Astrocyte (in vitro differentiated cells and primary cell): ENCODE results near the gene BCL11B. TPM values are rescaled to one million over a fixed set of nuclear protein-coding genes. Genes with fewer than 3 reads are reported as not detected.

Experiments
- DNase-seq: peaks from one replicate; pipeline ENCODE4 v3.0.0-alpha.2; 2010; ENCODE audit warnings: low read depth
- FAIRE-seq: peaks from 2 replicates; lab custom pipeline; 2011; peaks lifted over from hg19 to GRCh38; lab: Jason Lieb, UNC
- H2AFZ ChIP-seq: 2 replicates; pipeline ENCODE4 v1.6.0; 2012; ENCODE audit warnings: low read depth, low read length, inconsistent platforms
- H3K27ac ChIP-seq: 2 replicates; pipeline ENCODE4 v1.5.1; 2011; ENCODE audit warnings: low read depth, low read length, inconsistent platforms
- H3K27me3 ChIP-seq: 2 replicates; pipeline ENCODE4 v1.6.0; 2011; ENCODE audit warnings: low read length, inconsistent platforms; ENCODE audit not compliant: insufficient read depth
- H3K36me3 ChIP-seq: 2 replicates; pipeline ENCODE4 v1.5.1; 2011; ENCODE audit warnings: low read length, inconsistent platforms; ENCODE audit not compliant: insufficient read depth
- H3K4me1 ChIP-seq: 2 replicates; pipeline ENCODE4 v1.5.1; 2011; ENCODE audit warnings: low read length, inconsistent platforms; ENCODE audit not compliant: insufficient read depth
- H3K4me2 ChIP-seq: 2 replicates; pipeline ENCODE4 v1.6.0; 2012; ENCODE audit warnings: low read length, inconsistent platforms
- H3K4me3 ChIP-seq: 2 replicates; pipeline ENCODE4 v1.5.1; 2011; ENCODE audit warnings: low read depth, mild to moderate bottlenecking, low read length, inconsistent platforms; ENCODE audit not compliant: insufficient read depth
- H3K79me2 ChIP-seq: 2 replicates; pipeline ENCODE4 v1.6.0; 2012; ENCODE audit warnings: mild to moderate bottlenecking, low read length, inconsistent platforms; ENCODE audit not compliant: insufficient read depth
- H3K9ac ChIP-seq: 2 replicates; pipeline ENCODE4 v1.6.0; 2012; ENCODE audit warnings: mild to moderate bottlenecking, low read length, inconsistent platforms
- H3K9me3 ChIP-seq: 2 replicates; pipeline ENCODE4 v1.5.1; 2012; ENCODE audit warnings: low read depth, mild to moderate bottlenecking, low read length, inconsistent platforms; ENCODE audit not compliant: insufficient read depth
- H4K20me1 ChIP-seq: 2 replicates; pipeline ENCODE4 v1.6.0; 2012; ENCODE audit warnings: low read length, inconsistent platforms; ENCODE audit not compliant: insufficient read depth
- H3K27ac Mint-ChIP-seq: one replicate; pipeline ENCODE4 v1.8.0; 2021; ENCODE audit warnings: mild to moderate bottlenecking, mixed read lengths; ENCODE audit not compliant: unreplicated experiment
- H3K27me3 Mint-ChIP-seq: one replicate; pipeline ENCODE4 v1.8.0; 2021; ENCODE audit warnings: low read depth, mixed read lengths; ENCODE audit not compliant: unreplicated experiment
- H3K36me3 Mint-ChIP-seq: one replicate; pipeline ENCODE4 v1.8.0; 2021; ENCODE audit warnings: low read depth, mixed read lengths; ENCODE audit not compliant: unreplicated experiment
- H3K4me1 Mint-ChIP-seq: one replicate; pipeline ENCODE4 v1.8.0; 2021; ENCODE audit warnings: low read depth, mixed read lengths; ENCODE audit not compliant: unreplicated experiment
- H3K4me3 Mint-ChIP-seq: one replicate; pipeline ENCODE4 v1.8.0; 2021; ENCODE audit warnings: mild to moderate bottlenecking, moderate library complexity, mixed read lengths; ENCODE audit not compliant: unreplicated experiment
- H3K9me3 Mint-ChIP-seq: one replicate; pipeline ENCODE4 v1.8.0; 2021; ENCODE audit warnings: mild to moderate bottlenecking, mixed read lengths; ENCODE audit not compliant: unreplicated experiment
- EZH2 ChIP-seq: IDR thresholded peaks from 2 replicates; pipeline ENCODE4 v1.6.1; 2012; ENCODE audit warnings: mild to moderate bottlenecking, low read length, inconsistent platforms; ENCODE audit not compliant: insufficient read depth
- total RNA-seq: library from RNA; stranded (reverse); gene quantifications from 2 replicates; pipeline ENCODE4 v1.2.1, GENCODE V29; 2021
- TF ChIP-seq, protein P1 (sequence below): IDR thresholded peaks from 2 replicates; pipeline ENCODE4 v1.5.1; 2011; ENCODE audit warnings: low read depth, mild to moderate bottlenecking, inconsistent platforms, low read length, moderate library complexity; ENCODE audit not compliant: insufficient read depth

Gene BCL11B
- total RNA-seq, 1 donor from 2014 or later, result 1.1 TPM

DNA sequence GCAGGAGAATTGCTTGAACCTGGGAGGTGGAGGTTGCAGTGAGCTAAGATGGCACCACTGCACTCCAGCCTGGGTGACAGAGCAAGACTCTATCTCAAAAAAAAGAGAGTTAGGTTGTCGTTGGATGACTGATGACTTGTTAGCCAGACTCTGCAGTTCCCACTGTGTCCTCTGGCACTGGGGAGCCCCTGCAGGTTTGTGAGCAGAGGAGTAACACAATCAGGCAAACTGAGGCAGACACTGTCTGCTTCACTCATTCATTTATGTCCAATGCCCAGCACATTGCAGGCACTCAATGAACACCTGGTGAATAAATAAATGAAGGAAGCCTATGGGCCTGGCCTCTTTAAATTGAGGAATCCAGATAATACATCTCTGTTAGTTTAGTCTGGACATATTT is 41.2 kb upstream of the BCL11B start:
- no peaks in the 10 kb centered on the region for H3K36me3 ChIP-seq
- Mint-ChIP-seq H3K27me3 (peaks cover 16% of the 10 kb centered on the region), H3K9me3 (peaks cover 10% of the 10 kb centered on the region), H3K27ac (no peak overlapping the region), H3K4me3 (no peak overlapping the region), H3K4me1 (no peaks in the 10 kb centered on the region), H3K36me3 (no peaks in the 10 kb centered on the region)
- TF ChIP-seq, protein P1, sequence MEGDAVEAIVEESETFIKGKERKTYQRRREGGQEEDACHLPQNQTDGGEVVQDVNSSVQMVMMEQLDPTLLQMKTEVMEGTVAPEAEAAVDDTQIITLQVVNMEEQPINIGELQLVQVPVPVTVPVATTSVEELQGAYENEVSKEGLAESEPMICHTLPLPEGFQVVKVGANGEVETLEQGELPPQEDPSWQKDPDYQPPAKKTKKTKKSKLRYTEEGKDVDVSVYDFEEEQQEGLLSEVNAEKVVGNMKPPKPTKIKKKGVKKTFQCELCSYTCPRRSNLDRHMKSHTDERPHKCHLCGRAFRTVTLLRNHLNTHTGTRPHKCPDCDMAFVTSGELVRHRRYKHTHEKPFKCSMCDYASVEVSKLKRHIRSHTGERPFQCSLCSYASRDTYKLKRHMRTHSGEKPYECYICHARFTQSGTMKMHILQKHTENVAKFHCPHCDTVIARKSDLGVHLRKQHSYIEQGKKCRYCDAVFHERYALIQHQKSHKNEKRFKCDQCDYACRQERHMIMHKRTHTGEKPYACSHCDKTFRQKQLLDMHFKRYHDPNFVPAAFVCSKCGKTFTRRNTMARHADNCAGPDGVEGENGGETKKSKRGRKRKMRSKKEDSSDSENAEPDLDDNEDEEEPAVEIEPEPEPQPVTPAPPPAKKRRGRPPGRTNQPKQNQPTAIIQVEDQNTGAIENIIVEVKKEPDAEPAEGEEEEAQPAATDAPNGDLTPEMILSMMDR, result no peak
- no peak for TF ChIP-seq EZH2
- no peaks in the 10 kb centered on the region for H3K4me1 ChIP-seq
- H3K9me3 ChIP-seq, result no peaks in the 10 kb centered on the region
- no peaks in the 10 kb centered on the region for H3K27me3 ChIP-seq
- FAIRE-seq (no peak), DNase-seq (no peak)
- H3K79me2 ChIP-seq, result no peaks in the 10 kb centered on the region
- H3K4me3 ChIP-seq, result no peak overlapping the region
- H4K20me1 ChIP-seq, result no peaks in the 10 kb centered on the region
- no peak overlapping the region for H3K4me2 ChIP-seq
- H2AFZ ChIP-seq, result no peak overlapping the region
- H3K9ac ChIP-seq, result no peak overlapping the region
- H3K27ac ChIP-seq, result no peak overlapping the region

DNA sequence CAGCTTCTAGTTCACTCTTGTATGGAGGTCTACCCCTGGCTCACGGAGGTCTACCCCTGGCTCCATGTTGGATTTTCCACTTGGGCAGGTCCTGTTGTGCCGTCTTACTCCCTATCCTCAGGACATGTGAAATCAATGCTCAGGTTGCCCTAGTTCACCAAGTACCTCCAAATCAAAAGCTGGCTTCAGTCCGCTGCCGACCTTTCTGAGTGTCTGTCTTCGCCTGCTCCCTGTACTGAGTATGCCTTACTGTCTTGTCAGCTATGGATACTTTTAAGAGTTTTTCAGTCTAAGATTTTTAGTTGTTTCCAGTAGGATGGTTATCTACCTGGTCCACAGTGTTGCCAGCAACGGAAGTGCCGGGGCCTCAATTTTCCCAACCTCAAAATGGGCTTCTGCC is 40.1 kb upstream of the BCL11B start:
- TF ChIP-seq, protein P1, result no peak
- TF ChIP-seq EZH2, result no peak
- no peaks in the 10 kb centered on the region for H3K9me3 ChIP-seq
- FAIRE-seq (no peak), DNase-seq (no peak)
- Mint-ChIP-seq H3K27me3 (peaks cover 10% of the 10 kb centered on the region), H3K36me3 (no peaks in the 10 kb centered on the region), H3K9me3 (peaks cover 11% of the 10 kb centered on the region), H3K27ac (no peak overlapping the region), H3K4me3 (no peak overlapping the region), H3K4me1 (no peaks in the 10 kb centered on the region)
- no peak overlapping the region for H3K27ac ChIP-seq
- no peak overlapping the region for H2AFZ ChIP-seq
- H3K79me2 ChIP-seq, result no peaks in the 10 kb centered on the region
- no peak overlapping the region for H3K4me3 ChIP-seq
- no peaks in the 10 kb centered on the region for H3K4me1 ChIP-seq
- no peaks in the 10 kb centered on the region for H3K27me3 ChIP-seq
- no peaks in the 10 kb centered on the region for H4K20me1 ChIP-seq
- H3K9ac ChIP-seq, result no peak overlapping the region
- no peaks in the 10 kb centered on the region for H3K36me3 ChIP-seq
- no peak overlapping the region for H3K4me2 ChIP-seq

- peaks cover 16% of the 10 kb centered on the region for H3K9me3 Mint-ChIP-seq
- FAIRE-seq (no peak), DNase-seq (no peak)
- Histone ChIP-seq H3K79me2 (no peaks in the 10 kb centered on the region), H3K4me1 (no peaks in the 10 kb centered on the region), H3K27me3 (no peaks in the 10 kb centered on the region), H3K4me3 (no peak overlapping the region), H3K36me3 (no peaks in the 10 kb centered on the region), H3K9me3 (no peaks in the 10 kb centered on the region), H3K27ac (no peak overlapping the region), H3K9ac (no peak overlapping the region), H4K20me1 (no peaks in the 10 kb centered on the region), H2AFZ (no peak overlapping the region), H3K4me2 (no peak overlapping the region)
- no peaks in the 10 kb centered on the region for H3K4me1 Mint-ChIP-seq
- no peak overlapping the region for H3K4me3 Mint-ChIP-seq
- TF ChIP-seq EZH2, result no peak
- TF ChIP-seq, protein P1, result no peak
- H3K36me3 Mint-ChIP-seq, result no peaks in the 10 kb centered on the region
- H3K27ac Mint-ChIP-seq, result no peak overlapping the region
- peaks cover 10% of the 10 kb centered on the region for H3K27me3 Mint-ChIP-seq
Measured at GRCh38 chr14:99309220-99309766, 37.3 kb upstream of the BCL11B start.
